GM18517 (cell line): ENCODE measurements around the gene AFAP1.

ENCODE experiments used
- ATAC-seq: cut with Tn5 transposase; IDR thresholded peaks from one replicate; pipeline ENCODE4 v1.9.1; 2021; ENCODE audit warnings: mild to moderate bottlenecking, moderate library complexity; ENCODE audit not compliant: unreplicated experiment

The AFAP1 gene

DNA sequence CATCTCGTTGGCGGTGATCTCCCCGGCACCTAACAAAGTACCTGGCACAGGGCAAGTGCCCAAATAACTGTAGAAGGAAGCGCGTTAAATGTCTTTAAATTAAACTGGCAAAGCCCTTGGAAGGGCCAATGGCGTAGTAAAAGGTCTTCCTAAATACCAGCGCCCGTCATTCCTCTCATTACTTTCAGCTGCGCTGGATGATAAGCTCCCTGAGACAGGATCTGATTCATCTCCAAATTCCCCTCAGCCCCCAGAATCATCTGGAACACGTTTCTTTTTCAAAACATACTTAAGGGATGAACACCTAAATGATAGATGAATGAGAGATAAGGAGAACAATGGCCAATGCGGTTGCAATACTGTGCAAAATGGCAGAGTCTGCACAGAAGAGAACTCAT, 95.1 kb downstream of the AFAP1 start:
- ATAC-seq = no peak

DNA sequence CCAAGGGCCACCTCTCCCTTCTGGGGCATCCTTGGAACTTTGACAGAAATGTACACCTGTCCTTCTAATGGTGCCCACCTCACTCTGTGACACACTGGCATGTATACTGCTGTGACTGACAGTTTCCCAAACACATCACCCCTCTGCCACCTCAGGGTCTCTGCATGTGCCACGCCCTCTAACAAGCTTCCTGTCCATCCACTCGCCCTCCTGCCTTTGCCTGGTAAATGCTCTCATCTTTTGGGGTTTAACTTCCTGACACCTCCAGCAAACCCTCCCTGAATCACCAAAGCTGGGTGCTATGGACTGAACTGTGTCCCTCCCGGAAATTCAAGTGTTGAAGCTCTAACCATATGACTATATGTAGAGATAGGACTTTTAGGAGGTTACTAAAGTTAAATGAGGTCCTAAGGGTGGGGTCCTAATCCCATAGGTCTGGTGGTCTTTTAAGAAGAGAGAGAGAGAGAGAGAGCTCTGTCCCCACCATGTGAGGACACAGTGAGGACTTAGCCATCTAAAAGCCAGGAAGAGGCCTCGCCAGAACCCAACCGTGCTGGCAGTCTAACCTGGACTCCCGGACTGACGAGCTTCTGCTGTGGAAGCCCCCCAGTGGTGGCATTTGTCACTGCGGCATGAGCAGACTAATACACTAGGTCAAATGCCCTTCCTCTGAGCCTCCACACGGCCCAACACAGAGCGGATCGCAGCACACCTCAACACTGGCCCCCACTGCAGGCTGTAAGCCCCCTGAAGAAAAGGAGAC, 95.6 kb downstream of the AFAP1 start:
- ATAC-seq = no peak

GRCh38 chr4:7842384-7843279, 97.0 kb downstream of the AFAP1 start:
- ATAC-seq = no peak

DNA sequence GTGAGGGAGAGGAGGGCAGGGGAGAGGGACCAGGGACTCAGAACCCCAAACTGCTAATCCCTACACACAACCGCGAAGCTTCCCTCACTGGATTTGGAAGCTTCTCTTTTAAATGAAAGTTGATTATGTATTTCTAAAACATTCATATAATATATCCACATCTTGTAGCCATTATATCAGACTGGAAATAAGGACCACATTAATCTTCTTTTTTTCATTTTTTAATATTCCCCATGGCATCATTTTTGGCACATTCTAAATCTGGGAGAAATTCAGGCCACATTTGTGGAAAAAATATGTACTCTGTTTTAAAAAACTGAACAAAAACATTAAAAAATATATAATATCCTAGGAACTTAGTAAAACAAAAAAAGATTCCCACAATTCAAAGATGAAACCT, 97.8 kb downstream of the AFAP1 start:
- ATAC-seq = no peak

- no peak for ATAC-seq
Observed at GRCh38 chr4:7841071-7841470, 98.6 kb downstream of the AFAP1 start.

GRCh38 chr4:7839856-7840255, 99.8 kb downstream of the AFAP1 start:
- ATAC-seq = no peak

GRCh38 chr4:7838136-7838782, 101.4 kb downstream of the AFAP1 start:
- ATAC-seq = no peak

DNA sequence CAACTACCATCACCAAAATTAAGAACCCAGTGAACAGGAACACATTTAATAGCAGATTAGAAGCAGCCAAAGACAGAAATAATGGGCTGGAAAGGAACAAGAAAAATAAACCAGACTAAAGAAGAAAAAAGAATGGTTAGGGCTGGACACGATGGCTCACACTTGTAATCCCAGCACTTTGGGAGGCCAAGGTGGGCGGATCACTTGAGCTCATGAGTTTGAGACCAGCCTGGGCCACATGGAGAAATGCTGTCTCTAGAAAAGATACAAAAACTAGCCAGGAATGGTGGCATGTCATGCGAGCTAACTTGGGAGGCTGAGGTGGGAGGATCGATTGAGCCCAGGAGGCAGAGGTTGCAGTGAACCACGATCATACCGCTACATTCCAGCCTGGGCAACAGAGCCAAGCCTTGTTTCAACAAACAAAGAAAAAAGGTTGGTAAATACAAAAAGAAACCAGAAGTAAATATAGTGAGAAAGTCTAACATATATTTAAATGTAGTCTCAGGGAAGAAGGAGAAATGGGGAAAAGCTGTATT, 102.0 kb downstream of the AFAP1 start:
- ATAC-seq = no peak

DNA sequence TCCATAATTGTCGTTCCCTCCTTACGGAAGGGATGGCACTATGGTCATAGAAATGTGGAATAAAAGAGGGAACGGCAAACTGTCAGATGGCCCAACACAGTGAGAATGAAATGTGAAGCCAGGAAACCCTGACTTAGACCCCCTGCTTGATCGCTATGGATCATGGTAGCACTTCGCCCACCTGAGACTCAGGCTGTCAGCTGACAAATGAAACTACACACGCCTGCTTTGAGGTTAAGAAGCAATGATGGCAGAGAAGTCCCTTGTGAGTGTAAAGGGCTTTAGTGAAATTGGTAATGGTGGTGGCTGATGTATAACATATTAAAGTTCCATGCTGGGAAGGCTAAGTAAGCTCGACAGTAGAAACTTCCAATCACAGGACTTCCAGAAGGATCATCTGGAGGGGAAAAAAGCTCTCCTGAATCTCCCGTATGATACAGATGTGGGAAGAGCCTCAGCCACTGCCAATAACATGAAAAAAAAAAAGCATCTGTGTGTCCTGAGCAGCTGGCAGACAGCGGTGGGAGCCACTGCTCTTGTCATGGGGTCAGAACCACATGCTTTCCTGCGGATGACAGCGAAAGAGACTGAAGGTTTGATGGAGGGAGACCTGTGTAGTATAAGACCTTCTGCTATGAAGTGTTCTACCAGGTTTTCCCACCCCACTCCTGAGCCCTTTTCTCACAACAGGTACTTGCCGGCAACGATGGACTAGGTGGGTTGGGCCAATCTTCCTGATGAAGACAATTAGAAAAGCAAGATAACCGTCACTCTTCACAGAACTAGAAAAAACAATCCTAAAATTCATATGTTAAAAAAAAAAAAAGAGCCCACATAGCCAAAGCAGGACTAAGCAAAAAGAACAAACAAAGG, 107.6 kb downstream of the AFAP1 start:
- ATAC-seq = no peak

DNA sequence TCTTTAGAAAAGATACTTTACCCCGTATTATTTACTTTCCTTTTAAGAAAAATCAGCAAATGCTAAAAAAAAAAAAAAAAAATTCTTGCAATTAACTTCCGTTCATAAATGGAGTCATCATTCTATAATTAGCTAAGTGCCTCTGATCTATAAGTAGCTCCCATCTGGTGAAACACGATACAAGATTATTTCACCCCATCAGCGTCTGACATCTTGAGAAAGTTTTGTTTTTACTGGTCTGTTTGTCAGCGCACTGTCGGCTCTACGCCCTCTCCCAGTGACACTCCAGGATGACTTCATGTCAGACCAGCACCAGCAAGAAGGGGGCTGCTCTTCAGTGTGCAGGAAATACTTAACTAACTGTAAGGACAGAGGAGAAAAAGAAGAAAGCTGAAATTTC, 108.3 kb downstream of the AFAP1 start:
- ATAC-seq = no peak

- no peak for ATAC-seq
Observed at GRCh38 chr4:7830747-7831146, 108.9 kb downstream of the AFAP1 start.

DNA sequence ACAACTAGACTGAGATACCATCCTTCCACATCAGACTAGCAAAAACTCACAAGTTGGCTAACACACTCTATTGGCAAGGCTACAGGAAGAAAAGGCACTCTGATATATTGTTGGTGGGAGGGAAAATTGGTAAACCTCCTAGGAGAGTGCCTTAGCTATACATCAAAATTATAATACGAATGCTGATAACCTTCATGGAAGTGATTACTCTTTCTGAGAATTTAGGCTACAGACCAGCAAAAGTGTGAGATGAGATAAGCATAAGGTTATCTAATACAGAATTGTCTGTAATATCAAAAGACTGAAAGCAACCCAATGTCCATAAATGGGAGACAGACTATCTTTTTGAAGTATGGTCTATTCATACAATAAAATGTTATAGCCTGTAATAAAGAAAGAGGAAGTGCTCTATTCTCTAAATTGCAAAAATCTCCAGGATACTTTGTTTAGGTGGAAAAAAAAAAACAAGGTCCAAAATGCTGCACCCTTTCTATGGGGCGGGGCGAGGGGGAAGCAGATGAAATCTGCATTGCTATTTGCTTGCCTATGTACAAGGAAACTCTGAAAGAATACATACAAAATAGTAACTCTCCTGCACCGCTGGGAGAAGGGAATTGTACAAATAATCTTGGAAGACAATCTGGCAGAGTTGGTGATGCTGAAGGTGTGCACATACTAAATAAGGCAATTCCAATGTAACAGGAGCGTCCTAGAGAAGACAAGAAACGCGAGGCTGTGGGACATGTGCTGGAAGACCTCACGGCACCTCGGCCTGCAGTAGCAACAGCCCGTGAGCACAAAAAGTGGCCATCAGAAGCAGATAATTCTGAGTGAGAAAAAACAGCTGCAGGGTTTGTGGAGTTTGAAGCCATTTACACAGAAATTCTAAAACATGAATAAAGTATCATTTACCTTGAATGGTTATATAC, 109.7 kb downstream of the AFAP1 start:
- ATAC-seq = no peak

GRCh38 chr4:7828793-7829301, 110.8 kb downstream of the AFAP1 start:
- ATAC-seq = no peak

DNA sequence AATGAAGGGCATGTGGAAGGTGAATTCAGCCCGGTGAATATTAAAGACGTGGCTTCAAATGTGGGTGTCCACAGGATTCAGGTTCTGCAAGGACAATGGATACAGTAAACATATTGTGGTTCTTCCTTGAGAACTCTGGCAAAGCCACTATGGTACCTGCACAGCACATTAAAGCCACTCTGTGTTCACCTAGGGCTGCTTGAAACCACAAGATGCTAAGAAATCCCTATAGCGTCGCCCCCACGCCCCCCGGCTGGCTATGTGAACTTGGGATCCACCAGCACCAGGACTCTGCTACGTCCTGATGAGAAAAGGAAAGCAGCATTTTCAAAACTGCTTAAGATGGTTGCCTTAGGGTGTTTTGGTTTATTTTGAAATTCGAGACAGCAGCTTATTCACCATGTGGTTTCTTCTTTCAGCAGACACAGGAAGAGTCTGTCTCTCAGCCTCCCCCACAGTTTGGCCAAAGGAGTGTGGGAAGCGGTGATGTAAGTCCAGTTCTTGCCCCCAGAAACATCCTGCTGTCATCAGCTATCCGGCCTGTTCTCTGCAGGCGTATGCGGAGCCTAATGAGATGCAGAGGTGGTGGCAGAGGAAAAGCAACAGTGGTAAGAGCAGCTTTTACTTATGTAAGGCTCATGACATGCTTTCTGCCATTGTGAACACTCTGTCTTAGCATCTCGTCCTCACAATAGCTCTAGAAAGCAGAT, 111.5 kb downstream of the AFAP1 start:
- no peak for ATAC-seq

DNA sequence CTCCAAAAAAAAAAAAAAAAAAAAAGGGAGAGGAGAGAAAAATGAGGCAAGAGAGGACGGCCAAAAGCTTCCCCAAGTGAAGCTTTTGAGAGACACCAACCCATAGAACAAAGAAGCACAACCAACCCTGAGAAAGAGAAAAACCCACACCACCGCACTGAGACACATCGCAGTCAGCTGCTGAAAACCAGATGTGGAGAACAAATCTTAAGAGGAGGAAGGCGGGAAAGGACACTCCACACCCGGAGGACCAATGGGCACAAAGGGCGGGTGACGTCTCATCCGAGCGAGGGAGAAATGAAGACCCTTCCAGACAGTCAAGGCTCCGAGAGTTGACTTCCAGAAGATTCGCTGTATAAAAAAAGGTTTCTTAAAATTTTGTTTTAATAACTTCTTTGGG, 112.1 kb downstream of the AFAP1 start:
- ATAC-seq = no peak

- ATAC-seq = no peak
Observed at GRCh38 chr4:7826909-7827306, 112.8 kb downstream of the AFAP1 start.

GRCh38 chr4:7826176-7826908, 113.3 kb downstream of the AFAP1 start:
- no peak for ATAC-seq

GRCh38 chr4:7824218-7824617, 115.4 kb downstream of the AFAP1 start:
- ATAC-seq = no peak
